Measurements from ENCODE around the gene BACH2.

Gene BACH2

GRCh38 chr6:90319044-90319443, 22.4 kb upstream of the BACH2 start:
- no peak for TF ChIP-seq JUND (IDR thresholded peaks at IDR 0.05; ENCODE audit: low read depth)
- DNase-seq (ENCODE audit: low read depth in 1 of 2, low spot score in 1 of 2), result no peak
- in situ Hi-C loops (cut with HindIII; ENCODE audit: low pct_unique_long_range_greater_than_20kb, low sequenced_read_pairs), result no loop called here

GRCh38 chr6:90315986-90316385, 19.3 kb upstream of the BACH2 start:
- no peak for TF ChIP-seq JUND (IDR thresholded peaks at IDR 0.05; ENCODE audit: low read depth)
- DNase-seq (ENCODE audit: low read depth in 1 of 2, low spot score in 1 of 2), result no peak
- in situ Hi-C loops (cut with HindIII; ENCODE audit: low pct_unique_long_range_greater_than_20kb, low sequenced_read_pairs), result no loop called here

- DNase-seq (ENCODE audit: low read depth in 1 of 2, low spot score in 1 of 2), result no peak
- TF ChIP-seq JUND (IDR thresholded peaks at IDR 0.05; ENCODE audit: low read depth), result no peak
- in situ Hi-C loops (cut with HindIII; ENCODE audit: low pct_unique_long_range_greater_than_20kb, low sequenced_read_pairs), result no loop called here
Measured at GRCh38 chr6:90315354-90315950, 18.8 kb upstream of the BACH2 start.

- in situ Hi-C loops (cut with HindIII; ENCODE audit: low pct_unique_long_range_greater_than_20kb, low sequenced_read_pairs), result no loop called here
- TF ChIP-seq JUND (IDR thresholded peaks at IDR 0.05; ENCODE audit: low read depth), result no peak
- no peak for DNase-seq (ENCODE audit: low read depth in 1 of 2, low spot score in 1 of 2)
Measured at GRCh38 chr6:90314514-90314913, 17.9 kb upstream of the BACH2 start.

- in situ Hi-C loops (cut with HindIII; ENCODE audit: low pct_unique_long_range_greater_than_20kb, low sequenced_read_pairs), result no loop called here
- no peak for DNase-seq (ENCODE audit: low read depth in 1 of 2, low spot score in 1 of 2)
- TF ChIP-seq JUND (IDR thresholded peaks at IDR 0.05; ENCODE audit: low read depth), result no peak
Measured at GRCh38 chr6:90311569-90311968, 14.9 kb upstream of the BACH2 start.

- no peak for DNase-seq (ENCODE audit: low read depth in 1 of 2, low spot score in 1 of 2)
- in situ Hi-C loops (cut with HindIII; ENCODE audit: low pct_unique_long_range_greater_than_20kb, low sequenced_read_pairs), result no loop called here
- no peak for TF ChIP-seq JUND (IDR thresholded peaks at IDR 0.05; ENCODE audit: low read depth)
Measured at GRCh38 chr6:90305800-90306448, 9.3 kb upstream of the BACH2 start.

- in situ Hi-C loops (cut with HindIII; ENCODE audit: low pct_unique_long_range_greater_than_20kb, low sequenced_read_pairs), result no loop called here
- DNase-seq (ENCODE audit: low read depth in 1 of 2, low spot score in 1 of 2), result no peak
- no peak for TF ChIP-seq JUND (IDR thresholded peaks at IDR 0.05; ENCODE audit: low read depth)
Measured at GRCh38 chr6:90304308-90304707, 7.7 kb upstream of the BACH2 start.

- no peak for DNase-seq (ENCODE audit: low read depth in 1 of 2, low spot score in 1 of 2)
- in situ Hi-C loops (cut with HindIII; ENCODE audit: low pct_unique_long_range_greater_than_20kb, low sequenced_read_pairs), result no loop called here
- no peak for TF ChIP-seq JUND (IDR thresholded peaks at IDR 0.05; ENCODE audit: low read depth)
Measured at GRCh38 chr6:90303039-90303438, 6.4 kb upstream of the BACH2 start.

- no peak for TF ChIP-seq JUND (IDR thresholded peaks at IDR 0.05; ENCODE audit: low read depth)
- in situ Hi-C loops (cut with HindIII; ENCODE audit: low pct_unique_long_range_greater_than_20kb, low sequenced_read_pairs), result no loop called here
- DNase-seq (ENCODE audit: low read depth in 1 of 2, low spot score in 1 of 2), result peak in 1 of 2 experiments; percentile 16
Measured at GRCh38 chr6:90302320-90302719, 5.7 kb upstream of the BACH2 start.

GRCh38 chr6:90301816-90302215, 5.2 kb upstream of the BACH2 start:
- DNase-seq (ENCODE audit: low read depth in 1 of 2, low spot score in 1 of 2), result no peak
- in situ Hi-C loops (cut with HindIII; ENCODE audit: low pct_unique_long_range_greater_than_20kb, low sequenced_read_pairs), result no loop called here
- TF ChIP-seq JUND (IDR thresholded peaks at IDR 0.05; ENCODE audit: low read depth), result no peak

GRCh38 chr6:90298459-90299053, 1.9 kb upstream of the BACH2 start:
- TF ChIP-seq JUND (IDR thresholded peaks at IDR 0.05; ENCODE audit: low read depth), result no peak
- no peak for DNase-seq (ENCODE audit: low read depth in 1 of 2, low spot score in 1 of 2)
- in situ Hi-C loops (cut with HindIII; ENCODE audit: low pct_unique_long_range_greater_than_20kb, low sequenced_read_pairs), result no loop called here

GRCh38 chr6:90297867-90298381, 1.3 kb upstream of the BACH2 start:
- TF ChIP-seq JUND (IDR thresholded peaks at IDR 0.05; ENCODE audit: low read depth), result no peak
- DNase-seq (ENCODE audit: low read depth in 1 of 2, low spot score in 1 of 2), result no peak
- in situ Hi-C loops (cut with HindIII; ENCODE audit: low pct_unique_long_range_greater_than_20kb, low sequenced_read_pairs), result no loop called here

- TF ChIP-seq JUND (IDR thresholded peaks at IDR 0.05; ENCODE audit: low read depth), result no peak
- in situ Hi-C loops (cut with HindIII; ENCODE audit: low pct_unique_long_range_greater_than_20kb, low sequenced_read_pairs), result no loop called here
- no peak for DNase-seq (ENCODE audit: low read depth in 1 of 2, low spot score in 1 of 2)
Measured at GRCh38 chr6:90297115-90297866, 648 bp upstream of the BACH2 start.

Data from T47D (cell line).